HEK293T (cell line): ENCODE data around the gene CIB4.

ENCODE experiments used
- CTCF ChIA-PET: fragments of 350-600 bp; formaldehyde crosslinking; extraction: SDS; loops from one replicate; lab custom pipeline; 2021; ENCODE audit warnings: antibody characterized with exemption, inconsistent platforms; lab: Yijun Ruan, JAX
- POLR2A ChIA-PET: fragments of 350-600 bp; formaldehyde crosslinking; extraction: SDS; loops from one replicate; lab custom pipeline; 2020; ENCODE audit warnings: antibody characterized with exemption, inconsistent platforms; lab: Yijun Ruan, JAX
- DNase-seq: peaks from one replicate; pipeline ENCODE4 v3.0.0; 2012; ENCODE audit warnings: mixed read lengths; ENCODE audit errors: extremely low spot score
- ARNT ChIP-seq: fragments of 450-650 bp; IDR thresholded peaks from 2 replicates; pipeline ENCODE4 v1.6.1; 2017; ENCODE audit warnings: mild to moderate bottlenecking
- BHLHE40 ChIP-seq: fragments of 450-650 bp; IDR thresholded peaks from 2 replicates; pipeline ENCODE4 v1.6.1; 2016; ENCODE audit warnings: mild to moderate bottlenecking, moderate library complexity, borderline replicate concordance
- CTBP1 ChIP-seq: fragments of 450-650 bp; IDR thresholded peaks from 2 replicates; pipeline ENCODE4 v1.6.1; 2016; ENCODE audit warnings: borderline replicate concordance
- ELF4 ChIP-seq: fragments of 450-650 bp; IDR thresholded peaks from 2 replicates; pipeline ENCODE4 v1.6.1; 2017; ENCODE audit warnings: antibody characterized with exemption
- FOXA1 ChIP-seq: fragments of 450-650 bp; IDR thresholded peaks from 2 replicates; pipeline ENCODE4 v1.6.1; 2016; ENCODE audit warnings: mild to moderate bottlenecking
- FOXK2 ChIP-seq: fragments of 450-650 bp; IDR thresholded peaks from 2 replicates; pipeline ENCODE4 v1.6.1; 2016; ENCODE audit warnings: mild to moderate bottlenecking
- FOXM1 ChIP-seq: fragments of 450-650 bp; IDR thresholded peaks from 2 replicates; pipeline ENCODE4 v1.6.1; 2017; ENCODE audit warnings: mild to moderate bottlenecking, borderline replicate concordance
- HDGF ChIP-seq: fragments of 450-650 bp; IDR thresholded peaks from 2 replicates; pipeline ENCODE4 v1.6.1; 2017; ENCODE audit warnings: antibody characterized with exemption, borderline replicate concordance
- L3MBTL2 ChIP-seq: fragments of 450-650 bp; conservative IDR thresholded peaks from 2 replicates; pipeline ENCODE4 v1.6.1; 2016; ENCODE audit warnings: mild to moderate bottlenecking
- LEF1 ChIP-seq: fragments of 450-650 bp; IDR thresholded peaks from 2 replicates; pipeline ENCODE4 v1.6.1; 2017; ENCODE audit warnings: mild to moderate bottlenecking, borderline replicate concordance
- NFRKB ChIP-seq: fragments of 450-650 bp; IDR thresholded peaks from 2 replicates; pipeline ENCODE4 v1.6.1; 2016; ENCODE audit warnings: mild to moderate bottlenecking, moderate library complexity
- PKNOX1 ChIP-seq: fragments of 450-650 bp; IDR thresholded peaks from 2 replicates; pipeline ENCODE4 v1.6.1; 2016
- SP1 ChIP-seq: fragments of 450-650 bp; IDR thresholded peaks from 2 replicates; pipeline ENCODE4 v1.6.1; 2017
- SUZ12 ChIP-seq: fragments of 450-650 bp; IDR thresholded peaks from 2 replicates; pipeline ENCODE4 v1.6.1; 2016; ENCODE audit warnings: mild to moderate bottlenecking
- TARDBP ChIP-seq: fragments of 450-650 bp; IDR thresholded peaks from 2 replicates; pipeline ENCODE4 v1.6.1; 2016
- ZNF384 ChIP-seq: fragments of 450-650 bp; IDR thresholded peaks from 2 replicates; pipeline ENCODE4 v1.6.1; 2016

The CIB4 gene

GRCh38 chr2:26609205-26609631 lies 31.9 kb downstream of the CIB4 start:
- CTCF ChIA-PET = interaction anchor here (4.1 kb wide), 1 partner anchor 137 kb away, joined by 28 read pairs; no protein-coding TSS in a partner anchor
- TF ChIP-seq BHLHE40 (no peak), FOXA1 (no peak), HDGF (no peak)
- POLR2A ChIA-PET = no interaction called here

GRCh38 chr2:26608557-26608956 lies 32.6 kb downstream of the CIB4 start:
- ChIA-PET POLR2A (no interaction called here), CTCF (interaction anchor here (4.1 kb wide), 1 partner anchor 137 kb away, joined by 28 read pairs; no protein-coding TSS in a partner anchor)
- DNase-seq = no peak
- TF ChIP-seq SUZ12 (no peak), SP1 (no peak), FOXA1 (no peak), FOXK2 (no peak), PKNOX1 (no peak), ZNF384 (no peak), ARNT (no peak), L3MBTL2 (no peak), ELF4 (no peak), TARDBP (no peak), FOXM1 (no peak), CTBP1 (no peak), NFRKB (no peak), BHLHE40 (no peak), LEF1 (no peak), HDGF (no peak)

More at GRCh38 chr2:26609205-26609631, 31.9 kb downstream of the CIB4 start:
- no peak for DNase-seq

GRCh38 chr2:26607698-26608097 lies 33.5 kb downstream of the CIB4 start:
- no peak for DNase-seq
- POLR2A ChIA-PET = interaction anchor here (1.5 kb wide), 1 partner anchor 136 kb away, joined by 3 read pairs; no protein-coding TSS in a partner anchor
- TF ChIP-seq ARNT (no peak), PKNOX1 (no peak), LEF1 (no peak), TARDBP (no peak), NFRKB (no peak), SP1 (no peak), L3MBTL2 (no peak), BHLHE40 (no peak), ELF4 (no peak), FOXA1 (no peak), CTBP1 (no peak), ZNF384 (no peak), HDGF (no peak), SUZ12 (no peak), FOXM1 (no peak)
- CTCF ChIA-PET = interaction anchor here (4.1 kb wide), 1 partner anchor 138 kb away, joined by 28 read pairs; no protein-coding TSS in a partner anchor

- TF ChIP-seq ARNT = no peak
- TF ChIP-seq TARDBP = no peak
- no peak for TF ChIP-seq CTBP1
- no peak for TF ChIP-seq FOXM1
- no peak for TF ChIP-seq PKNOX1
- TF ChIP-seq NFRKB = no peak
- no peak for TF ChIP-seq LEF1
- no peak for TF ChIP-seq L3MBTL2
- no peak for TF ChIP-seq BHLHE40
- TF ChIP-seq SUZ12 = no peak
- no peak for TF ChIP-seq FOXK2
- no peak for TF ChIP-seq ZNF384
- DNase-seq = no peak
- CTCF ChIA-PET = interaction anchor here (4.1 kb wide), 1 partner anchor 139 kb away, joined by 28 read pairs; no protein-coding TSS in a partner anchor
- POLR2A ChIA-PET = interaction anchor here (1.5 kb wide), 1 partner anchor 136 kb away, joined by 3 read pairs; no protein-coding TSS in a partner anchor
Observed at GRCh38 chr2:26606847-26607190, 34.3 kb downstream of the CIB4 start.

GRCh38 chr2:26605999-26606846 lies 34.9 kb downstream of the CIB4 start:
- POLR2A ChIA-PET = interaction anchor here (1.5 kb wide), 1 partner anchor 137 kb away, joined by 3 read pairs; no protein-coding TSS in a partner anchor

More at GRCh38 chr2:26605999-26606846, 34.9 kb downstream of the CIB4 start:
- TF ChIP-seq PKNOX1 (no peak), HDGF (no peak), ARNT (no peak)
- no peak for DNase-seq
- CTCF ChIA-PET = interaction anchor here (0.7 to 4.1 kb wide), 4 partner anchors 9 to 140 kb away, joined by 3 to 28 read pairs (median 5); partner anchors contain the start of gene CIB4
